Colonic mucosa (tissue), 4 donors: Measurements from ENCODE around the gene CCDC12. TPM values are rescaled to one million over a fixed set of nuclear protein-coding genes. Genes with fewer than 3 reads are reported as not detected.
A peak's percentile ranks its signal among the peaks of the same experiment; 100 is the strongest.
"Not testable (repeated sequence)": the region's sequence is repeated elsewhere in the genome, so short reads cannot be mapped to it uniquely, and the experiment has no call there.

Experiments
- DNase-seq: peaks from one replicate; pipeline ENCODE4 v3.0.0-alpha.2; 2020
- H3K27ac ChIP-seq: fragments of 200-600 bp; one replicate; pipeline ENCODE4 v1.8.0; 2021
- H3K27me3 ChIP-seq: fragments of 200-600 bp; one replicate; pipeline ENCODE4 v1.8.0; 2021
- H3K36me3 ChIP-seq: fragments of 200-600 bp; one replicate; pipeline ENCODE4 v1.8.0; 2021
- H3K4me1 ChIP-seq: fragments of 200-600 bp; one replicate; pipeline ENCODE4 v1.8.0; 2021; ENCODE audit warnings: mild to moderate bottlenecking
- H3K4me3 ChIP-seq: fragments of 200-600 bp; one replicate; pipeline ENCODE4 v1.8.0; 2021
- H3K9ac ChIP-seq, 2 donors: one replicate each; pipeline ENCODE4 v1.7.0; 2013; ENCODE audit warnings: control low read depth in 2 of 2, low read depth in 2 of 2, low read length in 2 of 2
- H3K9me3 ChIP-seq: fragments of 200-600 bp; one replicate; pipeline ENCODE4 v1.8.0; 2021
- intact Hi-C: fragments of 100-400 bp; cut with DNase I; formaldehyde crosslinking; loops from one replicate; pipeline ENCODE4 v1.14.1; 2022
- total RNA-seq, 2 donors: library from RNA; stranded (reverse); fragmentation: NEBNext Ultra II Directional in 1 of 2; extraction: Animal tissue kit (Norgen Biotek cat#: 25700) in 1 of 2; gene quantifications; one replicate each; pipeline ENCODE4 v1.2.1, GENCODE V29; 2021
- TF ChIP-seq, protein P1 (sequence below): fragments of 200-600 bp; IDR thresholded peaks from one replicate; pipeline ENCODE4 v1.8.0; 2022; ENCODE audit warnings: antibody characterized with exemption, mild to moderate bottlenecking
- donor health status: healthy.
- donor health status: DM: no; HTN: no; CAD: no.
- donor health status: DM: no; HTN: no; CAD: no.

The CCDC12 gene
- total RNA-seq, 2 donors from 2014 or later = 34.1 to 55.7 TPM

DNA sequence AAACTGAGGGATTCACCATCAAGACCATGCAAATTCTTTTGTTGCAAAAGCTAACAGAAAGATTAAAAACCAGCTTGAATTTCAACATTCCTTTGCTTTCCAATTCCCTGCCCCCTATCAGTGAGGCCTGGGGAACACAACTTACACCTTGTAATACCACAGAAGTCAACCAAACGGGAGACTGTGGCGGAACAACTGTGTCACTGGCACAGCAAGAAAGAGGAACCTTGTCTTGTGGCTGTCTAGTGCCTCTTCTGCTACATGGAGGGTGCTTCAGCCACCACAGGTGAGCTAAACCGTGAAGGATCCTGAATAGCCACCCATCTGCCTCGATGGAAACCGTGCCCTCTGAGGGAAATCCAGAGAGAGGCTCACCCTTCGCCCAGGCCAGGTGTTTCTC lies 11.4 kb downstream of the CCDC12 start:
- no peak overlapping the region for H3K9ac ChIP-seq
- TF ChIP-seq, protein P1, sequence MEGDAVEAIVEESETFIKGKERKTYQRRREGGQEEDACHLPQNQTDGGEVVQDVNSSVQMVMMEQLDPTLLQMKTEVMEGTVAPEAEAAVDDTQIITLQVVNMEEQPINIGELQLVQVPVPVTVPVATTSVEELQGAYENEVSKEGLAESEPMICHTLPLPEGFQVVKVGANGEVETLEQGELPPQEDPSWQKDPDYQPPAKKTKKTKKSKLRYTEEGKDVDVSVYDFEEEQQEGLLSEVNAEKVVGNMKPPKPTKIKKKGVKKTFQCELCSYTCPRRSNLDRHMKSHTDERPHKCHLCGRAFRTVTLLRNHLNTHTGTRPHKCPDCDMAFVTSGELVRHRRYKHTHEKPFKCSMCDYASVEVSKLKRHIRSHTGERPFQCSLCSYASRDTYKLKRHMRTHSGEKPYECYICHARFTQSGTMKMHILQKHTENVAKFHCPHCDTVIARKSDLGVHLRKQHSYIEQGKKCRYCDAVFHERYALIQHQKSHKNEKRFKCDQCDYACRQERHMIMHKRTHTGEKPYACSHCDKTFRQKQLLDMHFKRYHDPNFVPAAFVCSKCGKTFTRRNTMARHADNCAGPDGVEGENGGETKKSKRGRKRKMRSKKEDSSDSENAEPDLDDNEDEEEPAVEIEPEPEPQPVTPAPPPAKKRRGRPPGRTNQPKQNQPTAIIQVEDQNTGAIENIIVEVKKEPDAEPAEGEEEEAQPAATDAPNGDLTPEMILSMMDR = no peak
- H3K9me3 ChIP-seq = no peaks in the 10 kb centered on the region
- no peak overlapping the region for H3K27ac ChIP-seq
- H3K36me3 ChIP-seq = no peaks in the 10 kb centered on the region
- H3K27me3 ChIP-seq = no peaks in the 10 kb centered on the region
- no peak overlapping the region for H3K4me3 ChIP-seq
- DNase-seq = no peak
- H3K4me1 ChIP-seq = peaks cover 1% of the 10 kb centered on the region
- intact Hi-C loops = no loop called here

- H3K36me3 ChIP-seq, DNase-seq, H3K9ac ChIP-seq, H3K4me3 ChIP-seq, H3K9me3 ChIP-seq, H3K27ac ChIP-seq, H3K27me3 ChIP-seq, intact Hi-C loops: not testable (repeated sequence)
- peaks cover 11% of the 10 kb centered on the region for H3K4me1 ChIP-seq
Observed at GRCh38 chr3:46964038-46964590, 12.4 kb downstream of the CCDC12 start.

DNA sequence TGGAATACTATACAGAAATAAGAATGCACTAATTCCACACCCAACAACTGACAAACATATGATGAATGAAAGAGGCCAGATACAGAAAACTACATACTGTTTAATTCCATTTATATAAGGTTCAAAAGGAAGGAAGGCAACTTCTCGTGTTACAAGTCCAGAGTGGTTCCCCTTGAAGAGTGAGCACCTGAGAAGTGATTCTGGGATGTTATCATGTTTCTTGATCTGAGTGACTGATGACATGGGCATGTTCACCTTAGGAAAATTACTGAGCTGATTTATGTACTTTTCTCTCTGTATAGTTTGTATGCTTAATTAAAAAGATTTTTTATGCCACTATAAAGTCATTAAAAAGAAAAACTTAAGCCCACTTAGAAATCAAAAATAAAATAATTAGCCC lies 13.6 kb downstream of the CCDC12 start:
- Histone ChIP-seq H3K27ac (no peak overlapping the region), H3K9me3 (no peaks in the 10 kb centered on the region), H3K36me3 (no peaks in the 10 kb centered on the region), H3K27me3 (no peaks in the 10 kb centered on the region), H3K4me3 (no peak overlapping the region), H3K9ac (no peak overlapping the region), H3K4me1 (peaks cover 17% of the 10 kb centered on the region)
- intact Hi-C loops = no loop called here
- TF ChIP-seq, protein P1 = no peak
- no peak for DNase-seq

GRCh38 chr3:46962427-46962826 lies 14.1 kb downstream of the CCDC12 start:
- H3K27ac ChIP-seq = no peak overlapping the region
- DNase-seq = no peak
- no peak overlapping the region for H3K4me3 ChIP-seq
- H3K9me3 ChIP-seq = no peaks in the 10 kb centered on the region
- TF ChIP-seq, protein P1 = no peak
- peaks cover 17% of the 10 kb centered on the region for H3K4me1 ChIP-seq
- no peaks in the 10 kb centered on the region for H3K27me3 ChIP-seq
- no peak overlapping the region for H3K9ac ChIP-seq
- H3K36me3 ChIP-seq = no peaks in the 10 kb centered on the region
- intact Hi-C loops = no loop called here

DNA sequence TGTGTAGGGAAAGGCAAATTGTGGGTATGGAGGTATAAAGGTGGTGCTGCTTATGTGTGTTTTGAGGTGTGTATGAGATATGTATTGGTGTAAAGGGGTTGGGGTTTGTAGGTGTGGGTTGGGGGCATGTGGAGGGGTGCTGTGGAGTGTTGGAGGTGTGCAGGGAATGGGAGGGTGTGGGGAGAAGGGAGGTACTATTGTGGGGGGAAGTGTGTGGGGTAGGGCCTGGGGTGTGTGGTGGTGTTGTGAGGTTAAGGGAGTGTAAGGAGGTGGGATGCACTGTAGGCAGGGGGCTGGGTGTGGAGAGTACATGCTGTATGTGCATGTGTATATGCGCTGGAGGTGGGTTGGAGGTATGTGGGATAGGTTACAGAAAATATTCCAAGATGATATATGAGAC lies 15.7 kb downstream of the CCDC12 start:
- Histone ChIP-seq H3K27ac (peak overlapping the region; percentile 27), H3K4me1 (peaks cover 17% of the 10 kb centered on the region), H3K4me3 (no peak overlapping the region), H3K36me3 (no peaks in the 10 kb centered on the region), H3K9me3 (no peaks in the 10 kb centered on the region), H3K9ac (no peak overlapping the region), H3K27me3 (no peaks in the 10 kb centered on the region)
- DNase-seq = no peak
- intact Hi-C loops = no loop called here
- TF ChIP-seq, protein P1 = no peak

DNA sequence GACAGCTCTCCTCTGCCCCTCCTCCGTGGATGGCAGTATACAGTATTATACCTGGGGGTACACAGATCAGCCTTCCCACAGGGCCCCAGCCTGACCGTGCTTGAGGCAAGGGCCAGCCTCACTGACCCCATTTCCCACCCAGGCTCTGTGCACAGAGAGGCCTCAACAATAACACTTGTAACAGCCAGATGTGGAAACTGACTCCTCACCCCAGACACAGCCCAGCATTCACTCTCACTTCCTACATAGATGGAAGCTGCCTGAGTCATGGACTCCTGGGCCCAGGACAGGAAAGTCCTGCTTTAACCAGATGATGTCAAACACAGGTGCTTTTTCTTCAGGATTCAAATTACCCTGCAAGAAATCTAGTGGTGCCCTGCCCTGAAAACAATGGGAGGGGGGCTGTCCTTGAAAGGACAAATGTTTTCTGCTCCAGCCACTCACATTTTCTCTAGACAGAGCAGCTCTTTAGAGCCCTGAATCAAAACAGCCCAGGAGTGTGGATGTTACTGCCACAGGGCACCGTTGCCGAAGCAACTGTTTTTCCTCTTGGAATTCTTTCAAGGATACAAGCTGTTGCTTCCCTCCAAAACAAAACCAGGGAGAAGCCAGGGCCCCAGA lies 16.4 kb downstream of the CCDC12 start:
- TF ChIP-seq, protein P1 = no peak
- no peaks in the 10 kb centered on the region for H3K36me3 ChIP-seq
- intact Hi-C loops = no loop called here
- no peak for DNase-seq
- peak overlapping the region; percentile 44 for H3K27ac ChIP-seq
- no peak overlapping the region for H3K4me3 ChIP-seq
- H3K9ac ChIP-seq = peak overlapping the region in 1 of 2 donors; percentile 21
- H3K4me1 ChIP-seq = peaks cover 17% of the 10 kb centered on the region
- H3K9me3 ChIP-seq = no peaks in the 10 kb centered on the region
- H3K27me3 ChIP-seq = no peaks in the 10 kb centered on the region
